Osteocyte (in vitro differentiated cells): ENCODE measurements around the gene MSTO1. TPM values are rescaled to one million over a fixed set of nuclear protein-coding genes. Genes with fewer than 3 reads are reported as not detected.
"Not testable (repeated sequence)": the region's sequence is repeated elsewhere in the genome, so short reads cannot be mapped to it uniquely, and the experiment has no call there.

ENCODE experiments used
- DNase-seq: peaks from one replicate; pipeline ENCODE4 v3.0.0; 2021; ENCODE audit warnings: mixed read lengths; ENCODE audit not compliant: unreplicated experiment; ENCODE audit errors: extremely low spot score
- H3K27ac Mint-ChIP-seq: one replicate; pipeline ENCODE4 v1.8.0; 2021; ENCODE audit warnings: mild to moderate bottlenecking, mixed read lengths; ENCODE audit not compliant: unreplicated experiment
- H3K27me3 Mint-ChIP-seq: one replicate; pipeline ENCODE4 v1.8.0; 2021; ENCODE audit warnings: mixed read lengths; ENCODE audit not compliant: unreplicated experiment
- H3K36me3 Mint-ChIP-seq: one replicate; pipeline ENCODE4 v1.8.0; 2021; ENCODE audit warnings: mixed read lengths; ENCODE audit not compliant: unreplicated experiment
- H3K4me1 Mint-ChIP-seq: one replicate; pipeline ENCODE4 v1.8.0; 2021; ENCODE audit warnings: mixed read lengths; ENCODE audit not compliant: unreplicated experiment
- H3K4me3 Mint-ChIP-seq: one replicate; pipeline ENCODE4 v1.8.0; 2021; ENCODE audit warnings: mild to moderate bottlenecking, moderate library complexity, mixed read lengths; ENCODE audit not compliant: unreplicated experiment
- H3K9me3 Mint-ChIP-seq: one replicate; pipeline ENCODE4 v1.8.0; 2021; ENCODE audit warnings: mixed read lengths; ENCODE audit not compliant: unreplicated experiment
- CTCF ChIP-seq: fragments of 200-600 bp; sonication (generic); IDR thresholded peaks from 2 replicates; pipeline ENCODE4 v1.5.0; 2021; ENCODE audit warnings: antibody characterized with exemption, mild to moderate bottlenecking, moderate library complexity
- long read RNA-seq: library from polyadenylated mRNA; unstranded; transcript quantifications from one replicate; pipeline ENCODE4 v2.0.0, GENCODE V29; 2021
- total RNA-seq: library from RNA; stranded (reverse); gene quantifications from 2 replicates; pipeline ENCODE4 v1.2.1, GENCODE V29; 2021

The MSTO1 gene
- total RNA-seq, result 47.8 and 50.8 TPM in 2 replicates
- long read RNA-seq, transcript MSTO1-201 (14 exons, 2,431 nt), result major isoform, 24 of 59 reads
- long read RNA-seq, partial matches to known transcripts, result 7 of 59 reads
- long read RNA-seq, other reads (novel, unspliced or antisense), result 28 of 59 reads

GRCh38 chr1:155609515-155610256, at the start of gene MSTO1:
Gene MSTO1, plus strand, starts transcription at chr1:155610218. Its CDS starts 31 bp downstream, at chr1:155610249.
- H3K9me3 Mint-ChIP-seq, result no peaks in the 10 kb centered on the region
- H3K27me3 Mint-ChIP-seq, result no peaks in the 10 kb centered on the region
- peak; percentile 98 for DNase-seq
- H3K27ac Mint-ChIP-seq, result peak within 1 kb of the TSS; percentile 90
- peaks cover 6% of the 10 kb centered on the region for H3K4me1 Mint-ChIP-seq
- no peak for TF ChIP-seq CTCF
- peaks cover 11% of the 10 kb centered on the region for H3K36me3 Mint-ChIP-seq
- peak within 1 kb of the TSS; percentile 88 for H3K4me3 Mint-ChIP-seq

GRCh38 chr1:155561779-155562580, 48.0 kb upstream of the MSTO1 start:
- not testable (repeated sequence) for H3K9me3 Mint-ChIP-seq, H3K27me3 Mint-ChIP-seq, H3K36me3 Mint-ChIP-seq
- Mint-ChIP-seq H3K4me3 (peak overlapping the region; percentile 99), H3K27ac (peak overlapping the region; percentile 100), H3K4me1 (peaks cover 37% of the 10 kb centered on the region)
- DNase-seq, result peak; percentile 83

- H3K4me3 Mint-ChIP-seq, result peak within 1 kb of the TSS; percentile 99
- TF ChIP-seq CTCF, result no peak
- DNase-seq, result peak; percentile 97
- H3K9me3 Mint-ChIP-seq, result no peaks in the 10 kb centered on the region
- peak within 1 kb of the TSS; percentile 100 for H3K27ac Mint-ChIP-seq
- no peaks in the 10 kb centered on the region for H3K27me3 Mint-ChIP-seq
- H3K36me3 Mint-ChIP-seq, result no peaks in the 10 kb centered on the region
- peaks cover 35% of the 10 kb centered on the region for H3K4me1 Mint-ChIP-seq
Measured at GRCh38 chr1:155562581-155563376, 47.2 kb upstream of the MSTO1 start, which contains the start of gene ASH1L. Gene ASH1L, minus strand, starts transcription at chr1:155562803. Its CDS starts 41,284 bp downstream, at chr1:155521519.

GRCh38 chr1:155563377-155564022, 46.5 kb upstream of the MSTO1 start:
- peak overlapping the region; percentile 99 for H3K4me3 Mint-ChIP-seq
- H3K4me1 Mint-ChIP-seq, result peaks cover 33% of the 10 kb centered on the region
- H3K36me3 Mint-ChIP-seq, H3K27me3 Mint-ChIP-seq, DNase-seq, H3K9me3 Mint-ChIP-seq: not testable (repeated sequence)
- peak overlapping the region; percentile 100 for H3K27ac Mint-ChIP-seq

GRCh38 chr1:155569988-155570592, 39.9 kb upstream of the MSTO1 start:
- Mint-ChIP-seq H3K27me3 (no peaks in the 10 kb centered on the region), H3K4me1 (peaks cover 2% of the 10 kb centered on the region), H3K9me3 (no peaks in the 10 kb centered on the region), H3K36me3 (peaks cover 3% of the 10 kb centered on the region), H3K27ac (no peak overlapping the region), H3K4me3 (no peak overlapping the region)
- no peak for TF ChIP-seq CTCF
- DNase-seq, result no peak
